Ishikawa (cell line): Measurements from ENCODE around the gene CHST6.

Source experiments
- CEBPB ChIP-seq: IDR thresholded peaks from 2 replicates; pipeline ENCODE4 v1.6.1; 2012
- CREB1 ChIP-seq: IDR thresholded peaks from 2 replicates; pipeline ENCODE4 v1.6.1; 2012; ENCODE audit warnings: low read depth
- EGR1 ChIP-seq: IDR thresholded peaks from 2 replicates; pipeline ENCODE4 v1.6.1; 2012
- EP300 ChIP-seq: IDR thresholded peaks from 2 replicates; pipeline ENCODE4 v1.6.1; 2012; ENCODE audit warnings: borderline replicate concordance
- FOXM1 ChIP-seq: IDR thresholded peaks from 2 replicates; pipeline ENCODE4 v1.6.1; 2012; ENCODE audit warnings: low read depth, borderline replicate concordance
- MAX ChIP-seq: IDR thresholded peaks from 2 replicates; pipeline ENCODE4 v1.6.1; 2012
- NFIC ChIP-seq: IDR thresholded peaks from 2 replicates; pipeline ENCODE4 v1.6.1; 2012
- RAD21 ChIP-seq: IDR thresholded peaks from 2 replicates; pipeline ENCODE4 v1.6.1; 2012; ENCODE audit warnings: low read depth
- REST ChIP-seq: IDR thresholded peaks from 2 replicates; pipeline ENCODE4 v1.6.1; 2012; ENCODE audit warnings: low read depth, mild to moderate bottlenecking
- TAF1 ChIP-seq: IDR thresholded peaks from 2 replicates; pipeline ENCODE4 v1.6.1; 2012; ENCODE audit warnings: low read depth, mild to moderate bottlenecking
- TCF12 ChIP-seq: IDR thresholded peaks from 2 replicates; pipeline ENCODE4 v1.6.1; 2012; ENCODE audit warnings: low read depth
- TEAD4 ChIP-seq: IDR thresholded peaks from 2 replicates; pipeline ENCODE4 v1.6.1; 2012
- USF1 ChIP-seq: IDR thresholded peaks from 2 replicates; pipeline ENCODE4 v1.6.1; 2012
- YY1 ChIP-seq: IDR thresholded peaks from 2 replicates; pipeline ENCODE4 v1.6.1; 2012; ENCODE audit warnings: low read depth
- ZBTB7A ChIP-seq: IDR thresholded peaks from 2 replicates; pipeline ENCODE4 v1.6.1; 2012; ENCODE audit warnings: low read depth

CHST6 gene

GRCh38 chr16:75432828-75433731 is 62.2 kb downstream of the CHST6 start, which contains the start of gene CFDP1:
Gene CFDP1, minus strand, starts transcription at chr16:75433503. Its CDS starts 151 bp downstream, at chr16:75433352.
- no peak for TF ChIP-seq TAF1
- peak; percentile 99 for TF ChIP-seq MAX
- TF ChIP-seq YY1, result peak; percentile 47; the same call in 1 of the 2 replicates
- no peak for TF ChIP-seq TCF12
- peak; percentile 58 for TF ChIP-seq ZBTB7A
- peak; percentile 82 for TF ChIP-seq CREB1
- TF ChIP-seq TEAD4, result peak; percentile 28
- TF ChIP-seq EGR1, result no peak; the same call in 1 of the 2 replicates
- TF ChIP-seq USF1, result peak; percentile 91
- TF ChIP-seq FOXM1, result no peak
- TF ChIP-seq NFIC, result peak; percentile 12; the same call in 1 of the 2 replicates
- TF ChIP-seq EP300, result 0 out of 2 replicates have a peak, but pooled peaks have one; percentile 41
- no peak for TF ChIP-seq CEBPB
- no peak for TF ChIP-seq RAD21
- TF ChIP-seq REST, result no peak

GRCh38 chr16:75429621-75430403 is 65.4 kb downstream of the CHST6 start:
- TF ChIP-seq TAF1, result no peak
- no peak for TF ChIP-seq TEAD4
- no peak for TF ChIP-seq ZBTB7A
- no peak for TF ChIP-seq TCF12
- no peak for TF ChIP-seq EGR1

- TF ChIP-seq EP300 (no peak), TAF1 (no peak), CEBPB (no peak), MAX (no peak)
These were observed 71.5 kb downstream of the CHST6 start for GRCh38 chr16:75423723-75424104.
